ENCODE results near the gene ADCY9. TPM values are rescaled to one million over a fixed set of nuclear protein-coding genes. Genes with fewer than 3 reads are reported as not detected.

ADCY9 gene
- total RNA-seq, 1 experiment from 2014 or later, result 9.8 TPM

GRCh38 chr16:4032768-4033167 lies 83.5 kb downstream of the ADCY9 start:
- H2AFZ ChIP-seq (ENCODE audit: low read depth, low read length, poor library complexity, severe bottlenecking), result no peak overlapping the region
- CTCF ChIA-PET, result no interaction called here

More at GRCh38 chr16:4032768-4033167, 83.5 kb downstream of the ADCY9 start:
- no peaks in the 10 kb centered on the region for H3K36me3 ChIP-seq (ENCODE audit: control insufficient read depth in 1 of 2, insufficient read depth in 2 of 2, low read length in 2 of 2)
- H3K9me2 ChIP-seq (ENCODE audit: insufficient read depth), result no peaks in the 10 kb centered on the region
- no TSS peak for BruUV-seq (replicated peaks)
- no peak overlapping the region for H3K27ac ChIP-seq (ENCODE audit: low read depth, low read length)
- no peak overlapping the region for H3K9ac ChIP-seq (ENCODE audit: low read length)
- H3K9me3 ChIP-seq (ENCODE audit: control insufficient read depth in 1 of 2, insufficient read depth in 1 of 2, low read depth in 1 of 2, low read length in 2 of 2), result no peaks in the 10 kb centered on the region
- intact Hi-C loops (cut with micrococcal nuclease), result no loop called here
- TF ChIP-seq SP1 (IDR thresholded peaks at IDR 0.05; ENCODE audit: low read depth) (no peak), EZH2 (IDR thresholded peaks at IDR 0.05) (no peak), POLR2AphosphoS5 (IDR thresholded peaks at IDR 0.05; ENCODE audit: low read depth, low read length) (no peak), SIN3A (IDR thresholded peaks at IDR 0.05; ENCODE audit: low read depth) (no peak), CEBPB (IDR thresholded peaks at IDR 0.05; ENCODE audit: low read depth) (no peak), MAX (IDR thresholded peaks at IDR 0.05) (no peak), REST (IDR thresholded peaks at IDR 0.05; ENCODE audit: low read depth) (no peak), ELF1 (IDR thresholded peaks at IDR 0.05; ENCODE audit: borderline replicate concordance, low read depth) (no peak), CTCF (IDR thresholded peaks at IDR 0.05 in 2 of 3, conservative IDR thresholded peaks at IDR 0.05 in 1 of 3; ENCODE audit: borderline replicate concordance in 1 of 3, insufficient read depth in 1 of 3, low read depth in 2 of 3, low read length in 2 of 3) (no peak), ATF3 (IDR thresholded peaks at IDR 0.05) (no peak), RAD21 (IDR thresholded peaks at IDR 0.05; ENCODE audit: low read depth) (no peak), TCF7L2 (IDR thresholded peaks at IDR 0.05; ENCODE audit: borderline replicate concordance, extremely low read depth, insufficient read depth, insufficient read length) (no peak), POLR2A (IDR thresholded peaks at IDR 0.05; ENCODE audit: borderline replicate concordance, extremely low read depth, insufficient read depth, insufficient read length) (no peak), ZBTB33 (IDR thresholded peaks at IDR 0.05; ENCODE audit: extremely low read depth, insufficient replicate concordance, low read length) (no peak), YY1 (IDR thresholded peaks at IDR 0.05; ENCODE audit: extremely low read depth, insufficient replicate concordance, low read depth, low read length) (no peak)
- H3K4me2 ChIP-seq (ENCODE audit: low read length), result no peak overlapping the region
- no peaks in the 10 kb centered on the region for H3K79me2 ChIP-seq (ENCODE audit: insufficient read depth, low read length)
- no peaks in the 10 kb centered on the region for H3K4me1 ChIP-seq (ENCODE audit: control insufficient read depth in 1 of 2, insufficient read depth in 2 of 2, low read length in 2 of 2)
- ChIA-PET POLR2A (no interaction called here), RAD21 (ENCODE audit: low non-redundant PET in 1 of 2, low total read pairs in 2 of 2, uncharacterized antibody in 2 of 2, unreplicated experiment in 2 of 2) (no interaction called here)
- no peak for ATAC-seq
- no peak overlapping the region for H3K4me3 ChIP-seq (replicated peaks in 1 of 2; ENCODE audit: low read depth in 1 of 2, low read length in 2 of 2)
- H4K20me1 ChIP-seq (ENCODE audit: insufficient read depth), result no peaks in the 10 kb centered on the region
- no peaks in the 10 kb centered on the region for H3K27me3 ChIP-seq (ENCODE audit: insufficient read depth, low read length)
- DNase-seq (ENCODE audit: low read depth, low spot score), result no peak

All from HCT116 (cell line).